ENCODE data around the gene EGLN2. TPM values are rescaled to one million over a fixed set of nuclear protein-coding genes. Genes with fewer than 3 reads are reported as not detected.

EGLN2 gene
- total and polyA plus RNA-seq, 2 donors (not counting 3 experiments of a cell fraction or from before 2014, with no cell fraction given) = 118 to 152 TPM

GRCh38 chr19:40807147-40808020 lies 8.4 kb downstream of the EGLN2 start:
- Histone ChIP-seq H3K79me2 (ENCODE audit: control insufficient read depth, insufficient read depth, low read length) (peaks cover 57% of the 10 kb centered on the region), H3K9me1 (replicated peaks; ENCODE audit: control insufficient read depth, extremely low read depth, insufficient read depth, low read length) (no peaks in the 10 kb centered on the region), H4K20me1 (replicated peaks; ENCODE audit: control insufficient read depth, extremely low read depth, insufficient read depth, low read length) (no peaks in the 10 kb centered on the region), H3K36me3 (ENCODE audit: control insufficient read depth in 2 of 2, extremely low read depth in 1 of 2, insufficient read depth in 2 of 2, low read length in 2 of 2) (peaks cover 9 to 34% of the 10 kb centered on the region in 2 experiments), H3K27me3 (ENCODE audit: control insufficient read depth in 2 of 2, insufficient read depth in 2 of 2, low read length in 2 of 2) (peaks cover 0 to 3% of the 10 kb centered on the region in 2 experiments), H3K27ac (ENCODE audit: insufficient read depth, low read depth, low read length) (no peak overlapping the region), H3K9me3 (replicated peaks; ENCODE audit: control insufficient read depth, insufficient read depth, low read length) (no peaks in the 10 kb centered on the region), H3K9ac (replicated peaks; ENCODE audit: extremely low read depth, insufficient read depth, low read length) (no peak overlapping the region), H3K4me2 (ENCODE audit: insufficient read depth, low read length) (no peak overlapping the region), H2AFZ (ENCODE audit: low read depth, low read length) (no peak overlapping the region), H3K4me1 (ENCODE audit: control insufficient read depth, extremely low read depth, insufficient read depth, low read length) (peaks cover 57% of the 10 kb centered on the region), H3K4me3 (replicated peaks in 1 of 3; ENCODE audit: insufficient read depth in 1 of 3, low read depth in 1 of 3, low read length in 3 of 3) (no peak overlapping the region)
- DNase-seq (ENCODE audit: low read depth, low spot score) (no peak), FAIRE-seq (no peak)
- no TSS peak for BruUV-seq (replicated peaks)
- dilution Hi-C loops (cut with MboI; ENCODE audit: extremely low pct_ligation_motif_present, low sequenced_read_pairs) = no loop called here
- intact Hi-C loops (cut with micrococcal nuclease) = loop anchor here (1.0 to 10.0 kb wide), 2 partner anchors 117 to 363 kb away; partner anchors contain the start of genes NUMBL and SERTAD3
- TF ChIP-seq GATA2 (IDR thresholded peaks at IDR 0.05; ENCODE audit: insufficient read depth, insufficient read length, low read depth, low read length) (no peak), CTCF (IDR thresholded peaks at IDR 0.05; ENCODE audit: extremely low read depth in 1 of 2, insufficient read depth in 1 of 2, low read depth in 1 of 2, low read length in 2 of 2) (peak; percentile 11 to 33)
- CTCF ChIA-PET = interaction anchor here (0.7 to 3.9 kb wide), 22 partner anchors 8 to 342 kb away, joined by 3 to 70 read pairs (median 4); partner anchors contain the start of genes ACTMAP, BLVRB, COQ8B and EGLN2
- POLR2A ChIA-PET = interaction anchor here (1.0 to 2.0 kb wide), 5 partner anchors 9 to 144 kb away, joined by 3 to 5 read pairs (median 4); partner anchors contain the start of genes ACTMAP, EGLN2, RAB4B and SNRPA

DNA sequence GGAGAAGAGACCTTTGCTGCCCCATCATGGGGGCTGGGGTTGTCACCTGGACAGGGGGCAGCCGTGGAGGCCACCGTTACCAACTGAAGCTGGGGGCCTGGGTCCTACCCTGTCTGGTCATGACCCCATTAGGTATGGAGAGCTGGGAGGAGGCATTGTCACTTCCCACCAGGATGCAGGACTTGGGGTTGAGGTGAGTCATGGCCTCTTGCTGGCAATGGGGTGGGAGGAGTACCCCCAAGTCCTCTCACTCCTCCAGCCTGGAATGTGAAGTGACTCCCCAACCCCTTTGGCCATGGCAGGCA lies 9.0 kb downstream of the EGLN2 start:
- DNase-seq (ENCODE audit: low read depth, low spot score) (no peak), FAIRE-seq (no peak)
- Histone ChIP-seq H4K20me1 (replicated peaks; ENCODE audit: control insufficient read depth, extremely low read depth, insufficient read depth, low read length) (no peaks in the 10 kb centered on the region), H3K9me1 (replicated peaks; ENCODE audit: control insufficient read depth, extremely low read depth, insufficient read depth, low read length) (no peaks in the 10 kb centered on the region), H3K4me2 (ENCODE audit: insufficient read depth, low read length) (no peak overlapping the region), H3K9me3 (replicated peaks; ENCODE audit: control insufficient read depth, insufficient read depth, low read length) (no peaks in the 10 kb centered on the region), H3K4me3 (replicated peaks in 1 of 3; ENCODE audit: insufficient read depth in 1 of 3, low read depth in 1 of 3, low read length in 3 of 3) (no peak overlapping the region), H3K4me1 (ENCODE audit: control insufficient read depth, extremely low read depth, insufficient read depth, low read length) (peaks cover 51% of the 10 kb centered on the region), H3K27ac (ENCODE audit: insufficient read depth, low read depth, low read length) (no peak overlapping the region), H3K27me3 (ENCODE audit: control insufficient read depth in 2 of 2, insufficient read depth in 2 of 2, low read length in 2 of 2) (peaks cover 0 to 3% of the 10 kb centered on the region in 2 experiments), H3K9ac (replicated peaks; ENCODE audit: extremely low read depth, insufficient read depth, low read length) (no peak overlapping the region), H3K79me2 (ENCODE audit: control insufficient read depth, insufficient read depth, low read length) (peaks cover 51% of the 10 kb centered on the region), H3K36me3 (ENCODE audit: control insufficient read depth in 2 of 2, extremely low read depth in 1 of 2, insufficient read depth in 2 of 2, low read length in 2 of 2) (peaks cover 9 to 33% of the 10 kb centered on the region in 2 experiments), H2AFZ (ENCODE audit: low read depth, low read length) (no peak overlapping the region)
- TF ChIP-seq GATA2 (IDR thresholded peaks at IDR 0.05; ENCODE audit: insufficient read depth, insufficient read length, low read depth, low read length) (no peak), FOS (IDR thresholded peaks at IDR 0.05; ENCODE audit: borderline replicate concordance, insufficient read depth, low read length) (no peak), CTCF (IDR thresholded peaks at IDR 0.05; ENCODE audit: extremely low read depth in 1 of 2, insufficient read depth in 1 of 2, low read depth in 1 of 2, low read length in 2 of 2) (no peak), MYC (IDR thresholded peaks at IDR 0.05; ENCODE audit: low read depth, low read length) (no peak)
- TF ChIP-seq, protein P1, sequence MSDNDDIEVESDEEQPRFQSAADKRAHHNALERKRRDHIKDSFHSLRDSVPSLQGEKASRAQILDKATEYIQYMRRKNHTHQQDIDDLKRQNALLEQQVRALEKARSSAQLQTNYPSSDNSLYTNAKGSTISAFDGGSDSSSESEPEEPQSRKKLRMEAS (IDR thresholded peaks at IDR 0.05; ENCODE audit: insufficient read depth, insufficient read length) = no peak
- dilution Hi-C loops (cut with MboI; ENCODE audit: extremely low pct_ligation_motif_present, low sequenced_read_pairs) (no loop called here), intact Hi-C loops (cut with micrococcal nuclease) (loop anchor here (10.0 kb wide), 1 partner anchor 363 kb away; the partner anchor contains the start of gene SERTAD3)
- ChIA-PET CTCF (interaction anchor here (1.9 to 3.9 kb wide), 7 partner anchors 9 to 145 kb away, joined by 5 to 70 read pairs (median 22); partner anchors contain the start of genes ACTMAP, COQ8B, EGLN2 and ITPKC), POLR2A (no interaction called here)
- TSS peak; percentile 41 for BruUV-seq (replicated peaks)

All from endothelial cell of umbilical vein (primary cell).